ENCODE measurements around the gene DNAAF8.

DNAAF8 gene

GRCh38 chr16:4734063-4734729 is at the start of gene DNAAF8, which contains the start of gene ANKS3:
Gene DNAAF8 (plus strand): TSS chr16:4734537. CDS start chr16:4736515, 1,978 bp downstream.
Gene ANKS3 (minus strand): TSS chr16:4734271. CDS start chr16:4730149, 4,122 bp downstream.
- DNase-seq (ENCODE audit: low read depth, low spot score) = peak; percentile 94
- H3K27me3 ChIP-seq (ENCODE audit: insufficient read depth, insufficient read length) = no peaks in the 10 kb centered on the region
- H3K9me3 ChIP-seq (ENCODE audit: insufficient read depth, low read length) = no peaks in the 10 kb centered on the region
- peak within 1 kb of the TSS; percentile 93 for H3K4me3 ChIP-seq (ENCODE audit: insufficient read length, low read depth)
- H3K4me1 ChIP-seq (ENCODE audit: insufficient read depth, insufficient read length) = peaks cover 6% of the 10 kb centered on the region
- TF ChIP-seq ZNF274 (IDR thresholded peaks at IDR 0.05; ENCODE audit: low read depth, low read length) = no peak
- TF ChIP-seq YY1 (IDR thresholded peaks at IDR 0.05; ENCODE audit: insufficient read depth, insufficient read length) = no peak
- TF ChIP-seq SUZ12 (IDR thresholded peaks at IDR 0.05; ENCODE audit: extremely low read depth, insufficient read depth, insufficient read length) = no peak
- peaks cover 28% of the 10 kb centered on the region for H3K36me3 ChIP-seq (ENCODE audit: insufficient read depth, insufficient read length, low read length)
- peak within 1 kb of the TSS; percentile 96 for H3K9ac ChIP-seq (ENCODE audit: insufficient read length, low read depth)

- H3K4me1 ChIP-seq (ENCODE audit: insufficient read depth, insufficient read length) = peaks cover 8% of the 10 kb centered on the region
- H3K4me3 ChIP-seq (ENCODE audit: insufficient read length, low read depth) = no peak overlapping the region
- no peaks in the 10 kb centered on the region for H3K9me3 ChIP-seq (ENCODE audit: insufficient read depth, low read length)
- no peaks in the 10 kb centered on the region for H3K27me3 ChIP-seq (ENCODE audit: insufficient read depth, insufficient read length)
- TF ChIP-seq YY1 (IDR thresholded peaks at IDR 0.05; ENCODE audit: insufficient read depth, insufficient read length) (no peak), ZNF274 (IDR thresholded peaks at IDR 0.05; ENCODE audit: low read depth, low read length) (no peak), SUZ12 (IDR thresholded peaks at IDR 0.05; ENCODE audit: extremely low read depth, insufficient read depth, insufficient read length) (no peak)
- H3K36me3 ChIP-seq (ENCODE audit: insufficient read depth, insufficient read length, low read length) = peaks cover 96% of the 10 kb centered on the region
- DNase-seq (ENCODE audit: low read depth, low spot score) = no peak
- no peak overlapping the region for H3K9ac ChIP-seq (ENCODE audit: insufficient read length, low read depth)
These were observed 49.6 kb upstream of the DNAAF8 start for GRCh38 chr16:4684763-4685162.

- DNase-seq (ENCODE audit: low read depth, low spot score) = no peak
- Histone ChIP-seq H3K27me3 (ENCODE audit: insufficient read depth, insufficient read length) (no peaks in the 10 kb centered on the region), H3K9me3 (ENCODE audit: insufficient read depth, low read length) (no peaks in the 10 kb centered on the region), H3K4me1 (ENCODE audit: insufficient read depth, insufficient read length) (peaks cover 8% of the 10 kb centered on the region), H3K36me3 (ENCODE audit: insufficient read depth, insufficient read length, low read length) (peaks cover 95% of the 10 kb centered on the region), H3K4me3 (ENCODE audit: insufficient read length, low read depth) (no peak overlapping the region), H3K9ac (ENCODE audit: insufficient read length, low read depth) (no peak overlapping the region)
- no peak for TF ChIP-seq SUZ12 (IDR thresholded peaks at IDR 0.05; ENCODE audit: extremely low read depth, insufficient read depth, insufficient read length)
- TF ChIP-seq ZNF274 (IDR thresholded peaks at IDR 0.05; ENCODE audit: low read depth, low read length) = no peak
- TF ChIP-seq YY1 (IDR thresholded peaks at IDR 0.05; ENCODE audit: insufficient read depth, insufficient read length) = no peak
These were observed 49.0 kb upstream of the DNAAF8 start for GRCh38 chr16:4685292-4685691.

- Histone ChIP-seq H3K4me3 (ENCODE audit: insufficient read length, low read depth) (no peak overlapping the region), H3K36me3 (ENCODE audit: insufficient read depth, insufficient read length, low read length) (peaks cover 95% of the 10 kb centered on the region), H3K9ac (ENCODE audit: insufficient read length, low read depth) (no peak overlapping the region)
These were observed 48.4 kb upstream of the DNAAF8 start for GRCh38 chr16:4685776-4686496.

GRCh38 chr16:4686497-4687210 is 47.7 kb upstream of the DNAAF8 start:
- DNase-seq (ENCODE audit: low read depth, low spot score) = no peak
- Histone ChIP-seq H3K36me3 (ENCODE audit: insufficient read depth, insufficient read length, low read length) (peaks cover 92% of the 10 kb centered on the region), H3K9me3 (ENCODE audit: insufficient read depth, low read length) (no peaks in the 10 kb centered on the region), H3K4me3 (ENCODE audit: insufficient read length, low read depth) (no peak overlapping the region), H3K27me3 (ENCODE audit: insufficient read depth, insufficient read length) (no peaks in the 10 kb centered on the region), H3K9ac (ENCODE audit: insufficient read length, low read depth) (peak overlapping the region; percentile 38), H3K4me1 (ENCODE audit: insufficient read depth, insufficient read length) (peaks cover 9% of the 10 kb centered on the region)
- TF ChIP-seq SUZ12 (IDR thresholded peaks at IDR 0.05; ENCODE audit: extremely low read depth, insufficient read depth, insufficient read length) (no peak), ZNF274 (IDR thresholded peaks at IDR 0.05; ENCODE audit: low read depth, low read length) (no peak), YY1 (IDR thresholded peaks at IDR 0.05; ENCODE audit: insufficient read depth, insufficient read length) (no peak)

More at GRCh38 chr16:4685776-4686496, 48.4 kb upstream of the DNAAF8 start:
- TF ChIP-seq YY1 (IDR thresholded peaks at IDR 0.05; ENCODE audit: insufficient read depth, insufficient read length) (no peak), ZNF274 (IDR thresholded peaks at IDR 0.05; ENCODE audit: low read depth, low read length) (no peak), SUZ12 (IDR thresholded peaks at IDR 0.05; ENCODE audit: extremely low read depth, insufficient read depth, insufficient read length) (no peak)
- Histone ChIP-seq H3K27me3 (ENCODE audit: insufficient read depth, insufficient read length) (no peaks in the 10 kb centered on the region), H3K4me1 (ENCODE audit: insufficient read depth, insufficient read length) (peaks cover 8% of the 10 kb centered on the region), H3K9me3 (ENCODE audit: insufficient read depth, low read length) (no peaks in the 10 kb centered on the region)
- no peak for DNase-seq (ENCODE audit: low read depth, low spot score)

GRCh38 chr16:4687416-4687815 is 46.9 kb upstream of the DNAAF8 start:
- H3K9me3 ChIP-seq (ENCODE audit: insufficient read depth, low read length) = no peaks in the 10 kb centered on the region
- TF ChIP-seq SUZ12 (IDR thresholded peaks at IDR 0.05; ENCODE audit: extremely low read depth, insufficient read depth, insufficient read length) = no peak
- no peak for TF ChIP-seq YY1 (IDR thresholded peaks at IDR 0.05; ENCODE audit: insufficient read depth, insufficient read length)
- no peak for TF ChIP-seq ZNF274 (IDR thresholded peaks at IDR 0.05; ENCODE audit: low read depth, low read length)
- H3K4me1 ChIP-seq (ENCODE audit: insufficient read depth, insufficient read length) = peaks cover 15% of the 10 kb centered on the region
- H3K27me3 ChIP-seq (ENCODE audit: insufficient read depth, insufficient read length) = no peaks in the 10 kb centered on the region
- H3K36me3 ChIP-seq (ENCODE audit: insufficient read depth, insufficient read length, low read length) = peaks cover 84% of the 10 kb centered on the region
- no peak overlapping the region for H3K9ac ChIP-seq (ENCODE audit: insufficient read length, low read depth)
- H3K4me3 ChIP-seq (ENCODE audit: insufficient read length, low read depth) = no peak overlapping the region
- DNase-seq (ENCODE audit: low read depth, low spot score) = no peak
